HG02571 (cell line): Measurements from ENCODE around the gene IGSF21.

ENCODE experiments used
- ATAC-seq: cut with Tn5 transposase; IDR thresholded peaks from one replicate; pipeline ENCODE4 v1.9.1; 2021; ENCODE audit warnings: mild to moderate bottlenecking, moderate library complexity; ENCODE audit not compliant: unreplicated experiment

The IGSF21 gene

GRCh38 chr1:18320051-18320450 is 212.5 kb downstream of the IGSF21 start:
- ATAC-seq = no peak

GRCh38 chr1:18322368-18323032 is 214.9 kb downstream of the IGSF21 start:
- ATAC-seq = no peak

- no peak for ATAC-seq
Observed at GRCh38 chr1:18323259-18323658, 215.7 kb downstream of the IGSF21 start.

GRCh38 chr1:18324246-18324645 is 216.6 kb downstream of the IGSF21 start:
- ATAC-seq = no peak

GRCh38 chr1:18325136-18325535 is 217.5 kb downstream of the IGSF21 start:
- ATAC-seq = no peak

- no peak for ATAC-seq
Observed at GRCh38 chr1:18326211-18326897, 218.8 kb downstream of the IGSF21 start.

GRCh38 chr1:18327650-18328049 is 220.1 kb downstream of the IGSF21 start:
- no peak for ATAC-seq

- ATAC-seq = no peak
Observed at GRCh38 chr1:18328803-18329202, 221.2 kb downstream of the IGSF21 start.

GRCh38 chr1:18329469-18330253 is 222.1 kb downstream of the IGSF21 start:
- ATAC-seq = no peak

- no peak for ATAC-seq
Observed at GRCh38 chr1:18332576-18332975, 225.0 kb downstream of the IGSF21 start.

- no peak for ATAC-seq
Observed at GRCh38 chr1:18333220-18333619, 225.6 kb downstream of the IGSF21 start.

- no peak for ATAC-seq
Observed at GRCh38 chr1:18336801-18337200, 229.2 kb downstream of the IGSF21 start.

- ATAC-seq = no peak
Observed at GRCh38 chr1:18337757-18338156, 230.2 kb downstream of the IGSF21 start.

GRCh38 chr1:18339161-18339560 is 231.6 kb downstream of the IGSF21 start:
- no peak for ATAC-seq

- no peak for ATAC-seq
Observed at GRCh38 chr1:18340158-18340764, 232.7 kb downstream of the IGSF21 start.

- ATAC-seq = no peak
Observed at GRCh38 chr1:18340787-18341186, 233.2 kb downstream of the IGSF21 start.

- ATAC-seq = no peak
Observed at GRCh38 chr1:18341291-18342069, 233.9 kb downstream of the IGSF21 start.

GRCh38 chr1:18342744-18343143 is 235.1 kb downstream of the IGSF21 start:
- ATAC-seq = no peak

- no peak for ATAC-seq
Observed at GRCh38 chr1:18343581-18343980, 236.0 kb downstream of the IGSF21 start.

GRCh38 chr1:18344755-18345154 is 237.2 kb downstream of the IGSF21 start:
- no peak for ATAC-seq

- no peak for ATAC-seq
Observed at GRCh38 chr1:18347559-18347958, 240.0 kb downstream of the IGSF21 start.
